HL-60/S4 (cell line): ENCODE results near the gene KRTAP1-1.
"Not testable (repeated sequence)": the region's sequence is repeated elsewhere in the genome, so short reads cannot be mapped to it uniquely, and the experiment has no call there.

Experiments used
- in situ Hi-C: fragments of 300-500 bp; cut with MboI; formaldehyde crosslinking; loops from 2 replicates; pipeline ENCODE4 v1.14.3; 2022; ENCODE audit warnings: low sequenced_read_pairs

Gene KRTAP1-1

DNA sequence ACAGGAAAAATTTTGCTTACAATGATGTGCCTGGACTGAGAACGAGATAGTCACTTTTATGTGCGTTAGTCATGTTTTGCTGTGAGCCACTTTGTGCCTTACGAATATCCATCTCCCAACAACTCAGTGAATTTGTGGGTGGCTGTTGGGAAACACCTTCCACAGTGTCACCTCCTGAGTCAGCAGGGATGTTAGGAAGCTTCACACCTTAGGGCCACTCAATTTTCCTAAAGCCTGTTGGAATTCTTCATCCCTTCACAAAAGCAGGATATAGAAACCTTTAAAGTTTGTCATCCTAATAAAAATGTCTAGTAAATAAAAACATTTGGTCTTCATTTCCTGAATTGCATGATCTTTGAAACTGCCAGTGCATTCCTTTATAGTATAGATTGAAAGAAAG, 28.1 kb downstream of the KRTAP1-1 start:
- in situ Hi-C loops = no loop called here

DNA sequence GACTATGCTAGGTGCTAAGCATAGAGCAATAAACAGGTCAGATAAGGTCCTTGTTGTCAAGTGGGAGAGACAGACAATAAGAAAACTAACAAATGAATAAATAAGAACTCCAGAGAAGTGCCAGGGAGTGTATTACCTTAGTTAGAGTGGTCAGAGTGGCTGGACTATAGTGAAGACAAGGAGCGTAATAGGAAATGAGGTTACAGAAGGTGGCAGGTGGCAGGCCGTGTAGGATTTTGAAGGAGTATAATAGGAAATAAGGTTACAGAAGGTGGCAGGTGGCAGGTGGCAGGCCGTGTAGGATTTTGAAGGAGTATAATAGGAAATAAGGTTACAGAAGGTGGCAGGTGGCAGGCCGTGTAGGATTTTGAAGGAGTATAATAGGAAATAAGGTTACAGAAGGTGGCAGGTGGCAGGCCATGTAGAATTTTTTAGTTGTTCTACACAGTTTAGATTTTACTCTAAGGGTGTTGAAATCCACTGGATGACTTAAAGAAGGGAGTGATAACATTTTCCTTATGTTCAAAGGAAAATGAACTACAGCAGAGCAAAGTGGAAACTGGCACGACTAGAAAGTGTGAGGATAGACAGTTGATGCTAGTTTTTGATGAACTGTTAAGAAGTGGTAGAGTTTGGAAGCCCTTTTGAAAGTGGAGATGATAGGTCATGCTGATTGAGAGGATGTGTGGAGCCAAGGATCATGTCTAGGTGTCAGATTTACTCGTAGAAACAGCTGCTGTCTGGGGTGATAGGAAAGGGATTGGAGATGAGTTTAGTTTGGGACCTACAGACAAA, 28.7 kb downstream of the KRTAP1-1 start:
- in situ Hi-C loops = no loop called here

DNA sequence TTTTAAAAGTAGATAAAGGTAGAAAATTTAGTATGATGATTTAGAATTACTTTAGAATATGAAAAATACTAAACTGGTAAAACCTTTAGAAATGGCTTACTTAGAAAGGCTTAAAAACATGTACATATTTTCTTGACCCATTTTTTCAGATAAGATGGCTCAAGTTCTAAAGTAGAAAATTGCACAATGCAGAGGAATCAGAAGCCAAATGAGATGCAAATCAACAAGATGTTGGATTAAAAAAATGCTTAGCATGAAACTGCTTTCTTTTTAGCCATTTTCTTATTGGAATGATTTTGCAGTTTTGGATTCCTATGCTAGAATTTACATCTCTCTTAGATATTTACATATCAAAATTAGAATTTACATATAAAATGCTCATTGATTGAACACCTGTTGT, 30.8 kb downstream of the KRTAP1-1 start:
- in situ Hi-C loops = no loop called here

DNA sequence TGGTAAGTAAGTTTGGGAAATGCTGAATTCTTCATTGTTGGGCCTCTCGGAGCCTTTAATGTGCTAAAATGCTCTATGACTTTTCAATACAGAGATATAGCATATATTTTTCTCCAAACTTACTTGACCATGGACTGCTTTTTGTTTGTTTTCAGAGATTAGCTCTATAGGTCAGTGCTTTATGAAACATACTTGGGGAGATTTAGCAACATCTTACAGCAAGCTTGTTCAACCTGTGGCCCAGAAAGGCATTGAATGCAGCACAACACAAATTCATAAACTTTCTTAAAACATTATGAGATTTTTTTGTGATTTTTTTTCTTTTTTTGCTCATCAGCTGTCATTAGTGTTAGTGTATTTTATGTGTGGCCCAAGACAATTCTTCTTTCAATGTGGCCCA, 31.3 kb downstream of the KRTAP1-1 start:
- in situ Hi-C loops = no loop called here

DNA sequence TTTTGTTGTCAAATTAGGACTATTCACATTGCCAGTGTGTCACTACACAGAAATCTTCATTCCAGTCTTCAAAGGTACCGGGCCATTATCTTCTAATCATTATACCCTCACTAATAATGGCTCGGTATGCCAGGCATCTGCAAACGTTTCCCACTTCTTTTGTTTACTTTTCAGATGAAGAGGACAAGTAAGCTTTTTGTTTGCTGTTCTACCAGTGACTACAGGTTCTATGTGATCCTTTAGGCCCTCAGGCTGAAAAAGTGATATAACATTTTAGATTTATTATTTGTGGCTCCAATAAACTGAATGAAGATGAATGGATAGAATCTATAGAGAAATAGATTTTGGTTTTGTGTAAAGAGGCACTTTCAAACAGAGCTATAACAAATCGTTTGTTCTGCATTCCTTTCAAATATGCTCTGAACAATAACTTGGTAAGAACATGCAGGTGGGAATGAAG, 31.9 kb downstream of the KRTAP1-1 start:
- in situ Hi-C loops = no loop called here

DNA sequence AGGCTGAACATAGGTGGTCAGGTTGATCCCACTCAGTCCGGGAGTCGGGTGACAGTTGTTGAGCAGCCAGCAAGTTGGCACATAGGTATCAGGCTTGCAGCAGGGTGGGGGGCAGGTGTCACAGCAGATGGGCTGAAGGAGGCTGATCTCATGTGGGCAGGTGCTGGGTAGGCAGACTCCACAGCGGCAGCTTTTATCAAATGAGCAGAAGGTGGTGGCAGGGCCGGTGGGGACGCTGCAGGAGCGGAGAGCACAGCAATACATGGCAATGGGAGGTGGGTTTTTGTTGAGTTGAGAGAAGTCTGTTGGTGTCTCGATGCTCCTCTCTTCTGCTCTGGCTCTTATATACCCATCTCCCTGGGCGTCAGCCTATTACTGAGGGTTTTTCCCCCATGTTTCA, 32.4 kb downstream of the KRTAP1-1 start, which contains the start of gene KRTAP3-1:
KRTAP3-1 (minus strand) TSS at position 318 of the 400 bp plus-strand sequence; CDS start at position 264, 54 bp downstream.
- in situ Hi-C loops = no loop called here

DNA sequence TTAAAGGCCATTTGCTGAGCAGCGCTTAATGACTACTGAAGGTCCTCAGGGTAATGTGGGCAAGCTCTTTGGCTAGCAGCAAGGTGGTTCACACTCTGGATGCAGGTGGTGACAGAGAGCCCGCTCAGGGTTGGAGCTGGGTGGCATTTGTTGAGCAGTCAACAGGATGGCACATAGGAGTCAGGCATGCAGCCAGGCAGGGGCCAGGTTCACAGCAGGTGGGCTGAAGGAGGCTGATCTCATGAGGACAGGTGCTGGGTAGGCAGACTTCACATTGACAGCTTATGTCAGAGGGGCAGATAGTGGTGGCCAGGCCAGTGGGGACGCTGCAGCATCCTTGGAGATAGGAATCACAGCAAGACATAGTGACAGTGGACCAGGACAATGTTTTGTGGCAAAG, 36.9 kb downstream of the KRTAP1-1 start:
- in situ Hi-C loops = no loop called here

GRCh38 chr17:41003926-41004325, 37.3 kb downstream of the KRTAP1-1 start:
- in situ Hi-C loops = no loop called here

DNA sequence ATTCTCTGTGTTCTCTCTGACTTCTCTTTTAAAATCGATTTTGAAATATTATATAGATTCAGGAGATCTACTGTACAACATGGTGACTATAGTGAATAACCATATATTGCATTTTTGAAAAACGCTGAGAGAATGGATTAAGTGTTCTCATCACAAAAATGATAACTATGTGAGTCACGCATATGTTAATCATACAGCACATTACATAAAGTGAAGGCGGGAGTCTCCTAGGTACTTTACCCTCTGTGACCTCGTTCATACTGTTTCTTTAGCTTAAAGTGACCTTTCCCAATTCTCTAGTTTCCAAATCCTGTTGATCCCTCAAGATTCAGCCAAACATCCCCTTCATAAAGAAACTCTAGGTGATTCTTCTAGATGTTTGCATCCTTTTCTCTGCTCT, 38.4 kb downstream of the KRTAP1-1 start:
- in situ Hi-C loops = no loop called here

GRCh38 chr17:41001795-41002194, 39.5 kb downstream of the KRTAP1-1 start:
- in situ Hi-C loops = no loop called here

DNA sequence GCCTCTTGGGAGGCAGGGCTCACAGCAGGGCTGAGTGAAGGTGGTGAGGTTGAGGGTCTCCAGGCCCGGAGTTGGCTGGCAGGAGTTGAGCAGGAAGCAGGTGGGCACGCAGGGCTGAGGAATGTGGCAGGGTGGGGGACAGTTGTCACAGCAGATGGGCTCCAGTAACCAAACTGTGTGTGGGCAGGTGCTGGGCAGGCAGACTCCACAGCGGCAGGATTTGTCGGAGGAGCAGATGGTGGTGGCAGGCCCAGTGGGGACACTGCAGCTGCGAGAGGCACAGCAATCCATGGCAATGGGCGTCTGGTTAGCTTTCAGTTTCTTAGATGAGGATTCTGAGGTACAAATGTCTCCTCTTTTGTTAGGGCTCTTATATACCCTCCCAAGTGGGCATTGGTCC, 41.7 kb downstream of the KRTAP1-1 start, which contains the start of gene KRTAP3-2:
KRTAP3-2 (minus strand) TSS at position 344 of the 400 bp plus-strand sequence; CDS start at position 291, 53 bp downstream.
- in situ Hi-C loops = not testable (repeated sequence)

GRCh38 chr17:40997361-40997760, 43.9 kb downstream of the KRTAP1-1 start:
- in situ Hi-C loops = no loop called here

- in situ Hi-C loops = no loop called here
Observed at GRCh38 chr17:40996829-40997228, 44.4 kb downstream of the KRTAP1-1 start.

- in situ Hi-C loops = no loop called here
Observed at GRCh38 chr17:40995116-40995515, 46.1 kb downstream of the KRTAP1-1 start.

DNA sequence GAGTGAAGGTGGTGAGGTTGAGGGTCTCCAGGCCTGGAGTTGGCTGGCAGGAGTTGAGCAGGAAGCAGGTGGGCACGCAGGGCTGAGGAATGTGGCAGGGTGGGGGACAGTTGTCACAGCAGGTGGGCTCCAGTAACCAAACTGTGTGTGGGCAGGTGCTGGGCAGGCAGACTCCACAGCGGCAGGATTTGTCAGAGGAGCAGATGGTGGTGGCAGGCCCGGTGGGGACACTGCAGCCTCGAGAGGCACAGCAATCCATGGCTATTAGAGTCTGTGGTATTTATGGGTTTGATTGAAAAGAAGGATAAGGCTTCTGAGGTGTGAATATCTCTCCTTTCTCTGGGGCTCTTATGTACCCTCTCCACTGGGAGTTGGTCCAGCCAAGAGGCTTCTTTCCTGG, 47.4 kb downstream of the KRTAP1-1 start, which contains the start of gene KRTAP3-3:
KRTAP3-3 (minus strand) TSS at position 326 of the 400 bp plus-strand sequence; CDS start at position 259, 67 bp downstream.
- in situ Hi-C loops = no loop called here

- in situ Hi-C loops = no loop called here
Observed at GRCh38 chr17:40993084-40993483, 48.2 kb downstream of the KRTAP1-1 start.

DNA sequence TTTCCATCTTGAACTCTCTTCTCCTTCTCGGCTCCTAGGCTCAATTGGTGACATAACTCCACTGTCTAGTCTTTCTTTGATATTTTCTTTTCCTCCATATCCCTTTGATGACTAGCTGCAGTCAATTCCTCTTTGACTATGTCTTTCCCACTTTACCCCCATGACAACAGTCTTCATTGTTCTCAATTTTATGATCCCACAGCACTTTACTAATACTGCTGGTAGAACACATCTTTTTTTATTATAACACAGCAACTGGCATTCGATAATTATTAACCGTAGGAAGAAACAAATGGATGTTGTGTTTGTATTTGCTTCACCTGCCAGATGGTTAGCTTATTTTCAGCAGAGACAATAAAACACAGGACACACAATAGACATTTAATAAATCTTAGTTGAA, 48.6 kb downstream of the KRTAP1-1 start:
- in situ Hi-C loops = no loop called here
